GM10248 (cell line): ENCODE results near the gene CEBPZOS.
"Not testable (repeated sequence)": the region's sequence is repeated elsewhere in the genome, so short reads cannot be mapped to it uniquely, and the experiment has no call there.

ENCODE experiments used
- CTCF ChIA-PET: fragments of 300-600 bp; sonication (Branson Sonifier 250); formaldehyde crosslinking; extraction: SDS; loops from one replicate; lab custom pipeline; 2021; ENCODE audit warnings: antibody characterized with exemption; lab: Yijun Ruan, JAX
- POLR2A ChIA-PET: fragments of 350-650 bp; sonication (Branson Sonifier 250); formaldehyde crosslinking; extraction: SDS; loops from one replicate; lab custom pipeline; 2020; ENCODE audit warnings: antibody characterized with exemption; lab: Yijun Ruan, JAX
- DNase-seq: peaks from one replicate; pipeline ENCODE4 v3.0.0; 2012; ENCODE audit errors: extremely low spot score
- TF ChIP-seq, protein P1 (sequence below): IDR thresholded peaks from 2 replicates; pipeline ENCODE4 v1.5.1; 2012; ENCODE audit warnings: mild to moderate bottlenecking, low read depth; ENCODE audit errors: extremely low read depth, missing control alignments, control extremely low read depth

CEBPZOS gene

DNA sequence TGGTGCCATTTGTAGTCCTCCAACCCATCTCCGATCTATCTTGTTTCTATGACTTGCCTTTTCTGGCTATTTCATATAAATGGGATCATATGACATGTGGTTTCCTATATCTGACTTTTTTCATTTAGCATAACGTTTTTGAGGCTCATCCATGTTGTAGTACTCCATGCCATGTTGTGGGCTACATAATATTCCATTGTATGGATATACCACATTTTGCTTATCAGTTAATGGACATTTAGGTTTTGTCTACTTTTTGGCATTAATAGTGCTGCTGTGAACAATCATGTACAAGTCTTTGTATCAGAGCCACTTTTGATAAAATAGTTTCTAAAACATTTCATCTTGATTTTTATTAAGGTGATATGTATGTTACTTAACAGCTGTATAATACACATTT is 7.4 kb downstream of the CEBPZOS start:
- DNase-seq, result no peak
- POLR2A ChIA-PET, result no interaction called here
- CTCF ChIA-PET, result interaction anchor here (1.4 kb wide), 1 partner anchor 10 kb away, joined by 4 read pairs; no protein-coding TSS in a partner anchor
- TF ChIP-seq, protein P1, sequence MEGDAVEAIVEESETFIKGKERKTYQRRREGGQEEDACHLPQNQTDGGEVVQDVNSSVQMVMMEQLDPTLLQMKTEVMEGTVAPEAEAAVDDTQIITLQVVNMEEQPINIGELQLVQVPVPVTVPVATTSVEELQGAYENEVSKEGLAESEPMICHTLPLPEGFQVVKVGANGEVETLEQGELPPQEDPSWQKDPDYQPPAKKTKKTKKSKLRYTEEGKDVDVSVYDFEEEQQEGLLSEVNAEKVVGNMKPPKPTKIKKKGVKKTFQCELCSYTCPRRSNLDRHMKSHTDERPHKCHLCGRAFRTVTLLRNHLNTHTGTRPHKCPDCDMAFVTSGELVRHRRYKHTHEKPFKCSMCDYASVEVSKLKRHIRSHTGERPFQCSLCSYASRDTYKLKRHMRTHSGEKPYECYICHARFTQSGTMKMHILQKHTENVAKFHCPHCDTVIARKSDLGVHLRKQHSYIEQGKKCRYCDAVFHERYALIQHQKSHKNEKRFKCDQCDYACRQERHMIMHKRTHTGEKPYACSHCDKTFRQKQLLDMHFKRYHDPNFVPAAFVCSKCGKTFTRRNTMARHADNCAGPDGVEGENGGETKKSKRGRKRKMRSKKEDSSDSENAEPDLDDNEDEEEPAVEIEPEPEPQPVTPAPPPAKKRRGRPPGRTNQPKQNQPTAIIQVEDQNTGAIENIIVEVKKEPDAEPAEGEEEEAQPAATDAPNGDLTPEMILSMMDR, result no peak

DNA sequence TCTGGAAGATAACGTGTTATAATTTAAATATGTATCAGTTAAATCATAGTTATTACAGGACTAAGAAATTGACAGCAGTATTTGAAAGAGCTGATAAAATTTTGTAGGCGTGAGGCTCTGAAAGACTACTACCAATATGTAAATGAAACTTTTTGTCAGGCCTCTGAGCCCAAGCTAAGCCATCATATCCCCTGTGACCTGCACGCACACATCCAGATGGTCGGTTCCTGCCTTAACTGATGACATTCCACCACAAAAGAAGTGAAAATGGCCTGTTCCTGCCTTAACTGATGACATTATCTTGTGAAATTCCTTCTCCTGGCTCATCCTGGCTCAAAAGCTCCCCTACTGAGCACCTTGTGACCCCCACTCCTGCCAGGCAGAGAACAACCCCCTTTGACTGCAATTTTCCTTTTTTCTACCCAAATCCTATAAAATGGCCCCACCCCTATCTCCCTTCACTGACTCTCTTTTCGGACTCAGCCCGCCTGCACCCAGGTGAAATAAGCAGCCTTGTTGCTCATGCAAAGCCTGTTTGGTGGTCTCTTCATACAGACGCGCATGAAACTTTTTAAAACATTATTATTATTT is 8.9 kb downstream of the CEBPZOS start:
- POLR2A ChIA-PET, DNase-seq, CTCF ChIA-PET: not testable (repeated sequence)

DNA sequence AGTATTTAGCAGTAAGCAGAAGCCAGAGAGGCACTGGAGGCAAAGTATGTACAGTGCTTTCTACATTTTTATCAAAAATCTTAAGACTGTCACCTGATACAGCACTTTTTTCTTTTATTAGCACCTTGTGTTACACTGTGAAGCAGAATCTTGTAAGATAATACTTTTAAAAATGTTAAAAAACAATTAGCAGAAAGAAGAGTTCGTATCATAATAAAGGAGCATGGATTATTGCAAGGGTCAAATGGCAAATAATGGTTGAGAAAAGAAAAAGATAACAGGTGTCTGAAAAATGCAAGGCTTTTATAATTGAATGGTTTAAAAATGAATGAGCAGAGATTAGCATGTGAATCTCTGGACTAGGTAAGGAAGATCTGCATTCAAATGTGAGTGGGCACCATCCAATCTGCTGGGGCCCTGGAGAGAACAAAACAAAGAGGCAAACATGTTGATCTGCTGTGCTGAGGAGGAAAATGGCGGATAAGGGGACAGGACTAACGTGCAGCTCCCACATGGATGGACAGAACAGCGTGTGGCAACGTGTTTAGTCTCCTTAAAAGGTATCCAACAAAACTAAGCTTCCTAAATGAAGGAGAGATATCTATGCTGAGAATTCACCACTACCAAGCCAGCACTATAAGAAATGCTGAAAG is 9.5 kb downstream of the CEBPZOS start:
- TF ChIP-seq, protein P1, result no peak
- DNase-seq, result no peak
- CTCF ChIA-PET, result no interaction called here
- POLR2A ChIA-PET, result no interaction called here

DNA sequence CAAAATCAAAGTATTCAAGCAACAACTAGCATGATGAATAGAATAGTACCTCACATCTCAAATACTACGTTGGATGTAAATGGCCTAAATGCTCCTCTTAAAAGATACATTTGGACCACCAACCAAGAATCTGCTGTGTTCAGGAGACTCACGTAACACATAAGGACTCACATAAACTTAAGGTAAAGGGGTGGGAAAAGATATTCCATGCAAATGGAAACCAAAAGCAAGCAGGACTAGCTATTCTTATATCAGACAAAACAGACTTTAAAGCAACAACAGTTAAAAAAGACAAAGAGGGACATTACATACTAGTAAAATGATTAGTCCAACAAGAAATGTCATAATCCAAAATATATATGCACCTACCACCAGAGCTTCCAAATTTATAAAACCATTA is 10.5 kb downstream of the CEBPZOS start:
- POLR2A ChIA-PET, CTCF ChIA-PET, DNase-seq: not testable (repeated sequence)

DNA sequence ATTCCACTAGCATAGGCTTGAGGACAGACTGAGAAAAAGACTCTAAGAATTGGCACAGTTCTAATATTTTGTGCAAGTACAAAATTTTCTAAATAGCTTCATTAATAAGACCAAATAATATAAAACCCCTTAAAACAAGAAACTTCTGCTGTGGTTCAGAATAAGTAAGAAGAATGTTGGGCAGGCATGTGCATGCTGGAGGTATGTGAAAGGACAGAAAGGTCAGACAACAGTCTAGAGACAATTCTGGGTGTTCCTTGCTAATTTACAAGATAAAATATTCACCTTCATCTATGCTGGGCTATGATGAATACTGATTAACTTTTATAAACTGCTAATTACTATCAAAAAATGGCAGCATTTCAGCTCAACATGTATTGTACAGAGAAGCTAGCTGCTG is 14.9 kb downstream of the CEBPZOS start:
- CTCF ChIA-PET, result interaction anchor here (1.3 to 1.5 kb wide), 4 partner anchors 10 to 295 kb away, joined by 3 to 4 read pairs (median 3); partner anchors contain the start of gene CEBPZOS
- DNase-seq, result no peak
- TF ChIP-seq, protein P1, result no peak
- POLR2A ChIA-PET, result no interaction called here

DNA sequence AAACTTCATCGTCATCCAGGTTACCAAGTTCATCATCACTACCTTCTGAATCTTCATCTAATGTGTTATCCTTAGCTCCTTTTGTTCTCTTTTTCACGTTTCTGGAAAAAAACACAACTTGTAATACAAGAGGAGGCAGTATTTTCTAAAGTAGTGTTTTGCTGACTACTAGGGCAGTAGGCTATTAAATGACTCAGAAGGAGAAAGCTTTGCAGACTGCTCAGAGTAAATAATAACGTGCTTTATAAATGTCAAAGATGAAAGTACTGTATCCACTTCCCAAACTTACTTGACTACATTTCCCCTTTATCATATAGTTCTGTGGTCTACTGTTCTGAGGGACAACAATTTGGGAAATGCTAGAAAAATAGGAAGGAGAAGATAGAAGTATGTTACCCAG is 15.6 kb downstream of the CEBPZOS start:
- POLR2A ChIA-PET, result no interaction called here

DNA sequence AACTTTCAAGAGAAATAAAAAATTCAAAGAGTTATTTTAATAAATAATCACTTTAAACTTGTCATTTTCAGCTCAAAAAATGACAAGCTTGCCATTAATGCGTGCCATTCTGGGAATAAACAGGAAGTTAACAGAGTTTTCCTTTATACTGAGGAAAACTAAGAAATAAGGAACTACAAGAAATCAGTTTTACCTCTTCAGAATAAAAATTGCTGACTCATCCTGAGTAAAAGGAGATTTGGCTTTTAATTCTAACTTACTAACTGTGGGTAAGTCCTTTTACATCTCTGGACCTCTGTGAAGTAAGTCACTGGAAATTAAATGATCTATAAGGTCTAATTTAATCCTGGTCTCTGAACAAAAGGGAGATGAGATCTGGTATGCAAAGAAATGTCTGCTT is 19.0 kb downstream of the CEBPZOS start:
- POLR2A ChIA-PET, result interaction anchor here (0.8 kb wide), 1 partner anchor 21 kb away, joined by 9 read pairs; no protein-coding TSS in a partner anchor
- TF ChIP-seq, protein P1, result no peak
- DNase-seq, result no peak
- CTCF ChIA-PET, result no interaction called here

More for the DNA sequence above, 15.6 kb downstream of the CEBPZOS start:
- no peak for DNase-seq
- TF ChIP-seq, protein P1, result no peak
- CTCF ChIA-PET, result interaction anchor here (1.3 to 1.9 kb wide), 6 partner anchors 9 to 294 kb away, joined by 3 to 4 read pairs (median 4); partner anchors contain the start of gene CEBPZOS

DNA sequence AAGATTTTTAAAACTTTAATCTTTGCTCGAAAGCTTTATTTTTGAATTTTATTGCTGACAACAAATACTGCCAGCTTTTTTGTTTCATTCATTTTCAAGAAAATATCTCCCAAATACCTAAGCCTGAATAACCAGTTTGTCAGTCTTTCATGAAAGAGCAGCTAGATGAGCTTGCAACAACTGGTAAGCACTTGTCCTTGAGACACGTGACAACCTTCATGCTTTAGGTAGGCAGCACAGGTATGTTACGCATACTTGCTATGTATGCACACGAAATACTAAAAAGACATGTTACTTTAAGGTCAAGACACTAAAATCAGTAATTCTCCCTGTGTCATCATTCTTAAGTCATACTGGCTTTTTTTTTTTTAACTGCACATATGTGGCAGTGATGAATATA is 22.8 kb downstream of the CEBPZOS start:
- POLR2A ChIA-PET, result no interaction called here
- TF ChIP-seq, protein P1, result no peak
- no peak for DNase-seq
- CTCF ChIA-PET, result interaction anchor here (1.0 to 1.2 kb wide), 2 partner anchors 10 to 17 kb away, joined by 4 read pairs; no protein-coding TSS in a partner anchor
